Keratinocyte (primary cell): ENCODE results near the gene GALNT14.

ENCODE experiments used
- CTCF ChIP-seq, 3 experiments: IDR thresholded peaks in 1 of 3; conservative IDR thresholded peaks in 1 of 3; optimal IDR thresholded peaks in 1 of 3; 2 replicates in 2 of 3; 3 replicates in 1 of 3; pipeline versions ENCODE3 to v1.5.1; 2011; ENCODE audit warnings: low read length in 3 of 3, mild to moderate bottlenecking in 3 of 3, moderate library complexity in 2 of 3, control low read depth in 1 of 3, inconsistent platforms in 1 of 3; ENCODE audit not compliant: insufficient read depth in 2 of 3; ENCODE audit errors: extremely low read depth in 1 of 3
- EZH2 ChIP-seq: IDR thresholded peaks from one replicate; pipeline ENCODE4 v1.6.1; 2012; ENCODE audit warnings: inconsistent platforms, mild to moderate bottlenecking, low read length, moderate library complexity

GRCh38 chr2:31060397-31060796 is 77.8 kb downstream of the GALNT14 start:
- TF ChIP-seq CTCF (optimal IDR thresholded peaks at IDR 0.05 in 1 of 3, IDR thresholded peaks at IDR 0.05 in 1 of 3, conservative IDR thresholded peaks at IDR 0.05 in 1 of 3; ENCODE audit: extremely low read depth in 1 of 3, insufficient read depth in 2 of 3, low read length in 3 of 3) (no peak), EZH2 (no peak)
